Measurements from ENCODE around the gene DSCAML1. TPM values are rescaled to one million over a fixed set of nuclear protein-coding genes. Genes with fewer than 3 reads are reported as not detected.

The DSCAML1 gene
- total RNA-seq, 2 experiments from 2014 or later = 0.13 to 0.29 TPM

DNA sequence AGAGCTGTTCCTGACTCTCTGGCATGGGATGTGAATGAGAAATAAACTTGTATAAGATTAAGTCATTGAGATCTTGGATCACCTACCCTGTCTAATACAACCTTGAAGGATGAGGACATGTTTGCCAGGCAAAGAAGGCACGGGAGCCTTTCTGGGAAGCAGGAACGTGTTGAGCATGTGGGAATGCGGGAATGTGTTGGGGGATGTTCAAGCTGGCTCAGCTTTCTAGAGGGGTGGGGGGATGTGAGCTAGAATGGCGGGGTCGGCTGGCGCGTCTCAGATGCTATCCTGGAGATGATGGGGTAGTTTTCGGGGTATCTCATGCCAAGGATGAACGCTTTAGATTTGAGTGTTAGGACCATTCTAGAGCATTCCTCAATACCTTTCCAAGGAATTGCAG lies 227.1 kb downstream of the DSCAML1 start:
- ATAC-seq (no peak), DNase-seq (no peak)
- Mint-ChIP-seq H3K27me3 (peaks cover 4% of the 10 kb centered on the region), H3K4me3 (no peak overlapping the region), H3K9me3 (no peaks in the 10 kb centered on the region), H3K4me1 (ENCODE audit: low read depth) (no peaks in the 10 kb centered on the region), H3K36me3 (ENCODE audit: low read depth) (no peaks in the 10 kb centered on the region), H3K27ac (no peak overlapping the region)
- TF ChIP-seq, protein P1, sequence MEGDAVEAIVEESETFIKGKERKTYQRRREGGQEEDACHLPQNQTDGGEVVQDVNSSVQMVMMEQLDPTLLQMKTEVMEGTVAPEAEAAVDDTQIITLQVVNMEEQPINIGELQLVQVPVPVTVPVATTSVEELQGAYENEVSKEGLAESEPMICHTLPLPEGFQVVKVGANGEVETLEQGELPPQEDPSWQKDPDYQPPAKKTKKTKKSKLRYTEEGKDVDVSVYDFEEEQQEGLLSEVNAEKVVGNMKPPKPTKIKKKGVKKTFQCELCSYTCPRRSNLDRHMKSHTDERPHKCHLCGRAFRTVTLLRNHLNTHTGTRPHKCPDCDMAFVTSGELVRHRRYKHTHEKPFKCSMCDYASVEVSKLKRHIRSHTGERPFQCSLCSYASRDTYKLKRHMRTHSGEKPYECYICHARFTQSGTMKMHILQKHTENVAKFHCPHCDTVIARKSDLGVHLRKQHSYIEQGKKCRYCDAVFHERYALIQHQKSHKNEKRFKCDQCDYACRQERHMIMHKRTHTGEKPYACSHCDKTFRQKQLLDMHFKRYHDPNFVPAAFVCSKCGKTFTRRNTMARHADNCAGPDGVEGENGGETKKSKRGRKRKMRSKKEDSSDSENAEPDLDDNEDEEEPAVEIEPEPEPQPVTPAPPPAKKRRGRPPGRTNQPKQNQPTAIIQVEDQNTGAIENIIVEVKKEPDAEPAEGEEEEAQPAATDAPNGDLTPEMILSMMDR (IDR thresholded peaks at IDR 0.05) = no peak
- ChIA-PET CTCF (interaction anchor here (1.3 kb wide), 1 partner anchor 10 kb away, joined by 3 read pairs; no protein-coding TSS in a partner anchor), POLR2A (no interaction called here)
- intact Hi-C loops (cut with micrococcal nuclease) = no loop called here

DNA sequence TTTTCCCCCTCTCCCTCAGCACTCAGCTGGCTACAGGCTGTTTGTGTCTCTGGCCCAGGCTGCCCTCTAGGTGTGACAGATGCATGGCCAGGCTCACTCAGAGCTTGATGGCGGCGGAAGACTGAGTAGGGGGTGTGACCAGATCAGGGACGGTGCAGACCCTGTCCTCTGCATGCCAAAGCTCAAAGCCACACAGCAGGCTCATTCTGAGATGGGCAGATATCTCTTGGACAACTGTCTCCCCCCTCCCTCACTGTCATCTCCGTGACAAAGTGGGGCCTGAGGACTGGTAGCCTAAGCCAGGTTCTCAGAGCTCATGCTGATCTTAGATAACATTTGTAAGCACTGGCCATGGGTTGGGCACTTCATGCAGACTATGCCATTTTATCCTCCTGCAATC lies 231.3 kb downstream of the DSCAML1 start:
- no peak overlapping the region for H3K27ac Mint-ChIP-seq
- intact Hi-C loops (cut with micrococcal nuclease) = no loop called here
- ChIA-PET CTCF (interaction anchor here (1.6 kb wide), 1 partner anchor 140 kb away, joined by 5 read pairs; no protein-coding TSS in a partner anchor), POLR2A (no interaction called here)
- DNase-seq = no peak
- no peak overlapping the region for H3K4me3 Mint-ChIP-seq
- H3K9me3 Mint-ChIP-seq = no peaks in the 10 kb centered on the region
- TF ChIP-seq, protein P1 (IDR thresholded peaks at IDR 0.05) = no peak
- H3K27me3 Mint-ChIP-seq = peaks cover 4% of the 10 kb centered on the region
- no peaks in the 10 kb centered on the region for H3K4me1 Mint-ChIP-seq (ENCODE audit: low read depth)
- no peak for ATAC-seq
- no peaks in the 10 kb centered on the region for H3K36me3 Mint-ChIP-seq (ENCODE audit: low read depth)

- TF ChIP-seq, protein P1 (IDR thresholded peaks at IDR 0.05) = no peak
Observed at GRCh38 chr11:117564321-117564720, 232.7 kb downstream of the DSCAML1 start.

DNA sequence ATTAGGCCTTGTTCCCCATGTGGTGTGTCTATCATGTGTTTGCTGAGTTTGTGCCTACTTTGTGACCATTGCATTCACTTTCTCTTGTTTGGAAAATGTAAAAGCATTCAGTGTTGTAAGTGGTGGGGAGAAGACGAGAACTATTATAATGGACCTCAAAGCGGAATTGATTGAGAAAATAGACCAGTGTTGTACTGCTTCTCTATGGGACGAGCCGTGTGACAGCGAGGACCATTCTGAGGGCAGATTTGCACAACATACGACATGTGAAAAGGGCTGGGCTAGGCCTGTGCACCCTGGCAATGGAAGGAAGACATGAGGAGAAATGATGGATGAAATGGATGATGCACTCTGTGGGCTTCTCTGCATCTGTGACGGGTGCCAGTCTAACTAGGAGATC lies 233.5 kb downstream of the DSCAML1 start:
- intact Hi-C loops (cut with micrococcal nuclease) = no loop called here
- no peak overlapping the region for H3K27ac Mint-ChIP-seq
- H3K36me3 Mint-ChIP-seq (ENCODE audit: low read depth) = no peaks in the 10 kb centered on the region
- H3K9me3 Mint-ChIP-seq = no peaks in the 10 kb centered on the region
- DNase-seq (no peak), ATAC-seq (no peak)
- no peak overlapping the region for H3K4me3 Mint-ChIP-seq
- POLR2A ChIA-PET = no interaction called here
- H3K4me1 Mint-ChIP-seq (ENCODE audit: low read depth) = no peaks in the 10 kb centered on the region
- H3K27me3 Mint-ChIP-seq = peaks cover 4% of the 10 kb centered on the region
- TF ChIP-seq, protein P1 (IDR thresholded peaks at IDR 0.05) = no peak
- CTCF ChIA-PET = no interaction called here

More at GRCh38 chr11:117564321-117564720, 232.7 kb downstream of the DSCAML1 start:
- POLR2A ChIA-PET = no interaction called here
- no peaks in the 10 kb centered on the region for H3K4me1 Mint-ChIP-seq (ENCODE audit: low read depth)
- H3K36me3 Mint-ChIP-seq (ENCODE audit: low read depth) = no peaks in the 10 kb centered on the region
- intact Hi-C loops (cut with micrococcal nuclease) = no loop called here
- H3K4me3 Mint-ChIP-seq = no peak overlapping the region
- ATAC-seq = no peak
- DNase-seq = no peak
- H3K9me3 Mint-ChIP-seq = no peaks in the 10 kb centered on the region
- no peak overlapping the region for H3K27ac Mint-ChIP-seq
- CTCF ChIA-PET = no interaction called here
- H3K27me3 Mint-ChIP-seq = peaks cover 4% of the 10 kb centered on the region

- CTCF ChIA-PET = interaction anchor here (1.4 kb wide), 1 partner anchor 59 kb away, joined by 3 read pairs; no protein-coding TSS in a partner anchor
- H3K36me3 Mint-ChIP-seq (ENCODE audit: low read depth) = no peaks in the 10 kb centered on the region
- intact Hi-C loops (cut with micrococcal nuclease) = no loop called here
Observed at GRCh38 chr11:117562136-117562535, 234.9 kb downstream of the DSCAML1 start.

More at GRCh38 chr11:117562136-117562535, 234.9 kb downstream of the DSCAML1 start:
- TF ChIP-seq, protein P1 (IDR thresholded peaks at IDR 0.05) = no peak
- H3K9me3 Mint-ChIP-seq = no peaks in the 10 kb centered on the region
- H3K4me1 Mint-ChIP-seq (ENCODE audit: low read depth) = no peaks in the 10 kb centered on the region
- no peak for DNase-seq
- ATAC-seq = no peak
- POLR2A ChIA-PET = no interaction called here
- H3K27me3 Mint-ChIP-seq = peaks cover 4% of the 10 kb centered on the region
- no peak overlapping the region for H3K4me3 Mint-ChIP-seq
- no peak overlapping the region for H3K27ac Mint-ChIP-seq
